CD4-positive, alpha-beta T cell treated with Interleukin-1 beta for 1 hour (primary cell): Measurements from ENCODE around the gene BMERB1.

Experiments
- DNase-seq, 2 donors: peaks; one replicate each; pipeline ENCODE4 v3.0.0-alpha.2; 2020 to 2022

BMERB1 gene

GRCh38 chr16:15621456-15621855 is 187.1 kb downstream of the BMERB1 start:
- no peak for DNase-seq

- DNase-seq, result no peak
Measured at GRCh38 chr16:15621889-15622288, 187.5 kb downstream of the BMERB1 start.

- DNase-seq, result no peak
Measured at GRCh38 chr16:15631730-15632409, 197.5 kb downstream of the BMERB1 start.

GRCh38 chr16:15635926-15636325 is 201.5 kb downstream of the BMERB1 start:
- no peak for DNase-seq

GRCh38 chr16:15636392-15636873 is 202.0 kb downstream of the BMERB1 start:
- peak; percentile 17 to 55 for DNase-seq
